ENCODE data around the gene IL12RB2.

IL12RB2 gene

DNA sequence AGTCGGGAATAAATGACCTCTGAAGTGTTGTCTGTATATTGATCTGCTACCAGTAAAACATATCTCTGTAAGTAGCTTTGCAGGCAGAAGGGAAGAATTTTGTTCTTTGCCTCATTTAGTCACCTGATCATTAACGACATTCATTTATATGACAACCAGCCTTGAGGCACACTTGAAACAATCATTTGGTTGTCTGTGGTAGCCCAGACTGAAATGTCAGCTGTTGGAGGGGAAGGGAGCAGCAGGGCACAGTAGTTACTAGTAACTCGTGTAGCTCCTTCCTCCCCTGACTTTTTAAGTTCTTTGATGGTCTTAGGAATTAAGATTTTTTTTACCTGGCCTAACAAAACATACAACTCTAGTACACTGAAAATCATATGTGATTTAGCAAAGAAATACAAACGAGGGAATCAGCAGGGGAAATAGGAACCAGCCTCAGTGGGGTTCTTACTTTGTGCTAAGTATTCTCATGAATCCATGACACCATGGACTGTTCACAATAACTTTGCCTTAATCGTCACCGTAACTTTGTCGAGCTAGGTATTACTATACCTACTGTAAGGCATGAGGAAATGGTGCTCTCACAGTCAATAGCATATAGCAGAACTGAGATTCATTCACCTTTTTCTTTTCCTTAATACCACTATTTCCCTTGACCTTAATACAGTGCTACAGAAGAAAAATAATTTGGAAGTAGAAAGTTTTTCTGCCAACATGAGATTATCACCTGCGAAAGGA lies 6.4 kb downstream of the IL12RB2 start:
- DNase-seq (ENCODE audit: low read depth) = no peak

DNA sequence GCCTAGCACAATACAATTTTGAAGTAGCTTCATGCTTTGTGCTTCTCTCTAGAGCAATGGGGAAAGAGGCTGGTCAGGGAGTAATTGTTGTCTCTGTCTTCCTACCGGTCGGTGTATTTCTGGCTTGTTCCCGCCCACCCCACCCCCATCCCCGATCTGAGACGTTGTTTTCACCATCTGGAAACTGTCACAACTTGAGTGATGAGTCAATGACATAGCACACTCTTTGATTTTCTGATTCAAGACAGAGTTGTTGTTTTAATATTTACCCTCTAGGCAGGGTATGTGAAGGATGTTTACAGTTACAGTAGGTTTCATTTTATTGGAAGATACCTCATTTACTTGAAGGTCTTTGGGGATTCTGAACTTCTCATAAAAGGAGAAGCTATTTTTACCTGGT lies 7.0 kb downstream of the IL12RB2 start:
- DNase-seq (ENCODE audit: low read depth) = no peak

DNA sequence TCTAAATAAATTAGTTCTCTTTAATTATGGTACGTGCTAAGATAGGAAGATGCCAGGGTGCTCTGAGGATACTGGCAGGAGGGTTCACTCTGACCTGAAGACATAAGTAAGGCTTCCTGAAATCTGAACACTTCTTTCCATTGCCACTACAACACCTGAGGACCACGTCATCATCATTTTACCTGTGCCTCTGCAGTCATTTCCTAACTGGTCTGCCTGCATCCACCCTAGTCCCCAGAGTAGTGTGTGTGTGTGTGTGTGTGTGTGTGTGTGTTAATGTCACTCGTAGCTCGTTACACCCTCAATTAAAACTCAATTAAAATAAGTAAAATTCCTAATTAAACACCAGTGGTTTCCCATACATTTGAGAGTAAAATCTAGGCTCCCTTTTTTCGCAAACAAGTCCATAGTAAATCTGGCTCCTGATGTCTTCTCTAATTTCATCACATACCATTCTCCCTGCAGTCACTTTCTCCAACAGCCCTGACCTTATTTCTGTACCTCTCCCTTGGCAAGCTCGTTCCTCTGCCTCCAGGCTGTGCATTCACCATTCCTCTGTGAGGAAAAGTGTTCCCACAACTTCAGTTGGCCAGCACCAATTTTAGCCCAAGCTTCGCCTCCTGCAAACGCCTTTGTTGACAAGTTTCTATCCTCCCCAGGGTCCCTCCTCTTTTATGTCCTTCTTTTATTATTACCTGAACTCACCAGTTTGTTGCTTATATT lies 8.7 kb downstream of the IL12RB2 start:
- DNase-seq (ENCODE audit: low read depth) = no peak

DNA sequence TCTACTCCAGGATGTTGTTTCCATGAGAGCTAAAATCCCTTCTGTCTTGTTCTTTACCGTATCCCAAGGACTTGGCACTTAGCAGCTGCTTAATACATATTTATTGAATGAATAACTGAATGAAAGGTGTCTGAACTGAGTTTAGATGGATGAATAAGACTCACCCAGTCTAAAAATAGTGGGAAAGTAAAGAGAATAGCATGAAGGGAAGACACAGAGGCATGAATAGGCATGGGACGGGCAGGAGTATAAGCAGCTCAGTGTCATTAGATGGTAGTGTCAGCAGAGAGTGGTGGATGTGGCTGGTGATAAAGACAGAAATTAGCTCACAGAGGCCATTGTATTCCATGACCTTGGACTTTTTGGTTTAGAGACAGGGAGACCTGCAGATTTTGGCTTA lies 9.2 kb downstream of the IL12RB2 start:
- no peak for DNase-seq (ENCODE audit: low read depth)

DNA sequence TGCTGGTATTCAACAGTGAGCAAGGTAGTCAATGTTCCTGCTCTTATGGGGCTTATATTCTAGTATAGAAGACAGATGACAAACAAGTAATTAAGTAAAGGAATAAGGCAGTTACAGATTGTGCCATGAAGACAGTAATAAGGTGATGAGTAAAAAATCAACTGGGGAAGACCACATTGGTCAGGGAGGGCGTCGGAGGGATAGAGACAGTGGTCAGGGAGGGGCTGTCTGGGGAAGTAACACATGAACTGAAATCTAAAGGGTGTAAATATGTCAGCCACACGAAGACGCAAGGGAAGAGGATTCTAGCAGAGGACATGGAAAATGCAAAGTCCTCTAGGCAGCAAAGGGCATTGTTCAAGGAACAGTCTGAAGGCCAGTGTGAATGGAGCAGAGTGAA lies 10.1 kb downstream of the IL12RB2 start:
- DNase-seq (ENCODE audit: low read depth) = no peak

DNA sequence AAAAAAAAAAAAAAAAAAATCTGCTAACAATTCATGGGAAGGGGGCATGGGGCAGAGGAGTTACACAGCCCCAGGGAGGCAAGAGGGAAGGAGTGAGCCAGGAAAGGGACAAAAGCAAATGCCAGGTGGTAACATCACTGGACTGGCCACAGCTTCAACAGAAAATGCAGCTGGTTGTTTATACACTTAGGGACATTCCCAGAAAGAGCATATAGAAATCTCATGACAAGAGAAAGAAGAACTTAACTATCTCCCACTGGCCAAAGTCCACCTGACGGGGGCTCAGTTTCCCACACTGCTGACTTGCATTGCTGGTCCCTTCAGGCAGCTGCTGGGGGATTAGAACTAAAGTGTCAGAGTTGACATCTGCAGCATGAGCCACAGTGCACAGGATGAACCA lies 14.8 kb downstream of the IL12RB2 start:
- no peak for DNase-seq (ENCODE audit: low read depth)

DNA sequence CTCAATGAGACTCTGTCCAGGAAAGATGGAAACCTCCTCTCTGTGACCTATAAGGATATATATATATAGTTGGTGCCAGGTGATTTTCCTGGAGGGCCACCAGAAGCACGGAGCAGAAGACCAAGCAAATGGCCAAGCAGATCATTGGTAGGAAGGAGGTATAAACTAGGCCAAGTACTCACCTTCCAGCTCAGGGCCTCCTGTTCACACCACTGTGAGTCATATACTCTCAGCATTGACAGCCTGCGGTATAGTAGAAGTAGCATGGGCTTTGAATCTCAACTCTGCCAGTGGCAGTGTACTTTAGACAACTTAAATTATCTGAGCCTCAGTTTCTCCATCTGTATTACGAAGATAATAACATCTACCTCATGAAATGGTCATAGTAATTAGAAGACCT lies 15.4 kb downstream of the IL12RB2 start:
- no peak for DNase-seq (ENCODE audit: low read depth)

DNA sequence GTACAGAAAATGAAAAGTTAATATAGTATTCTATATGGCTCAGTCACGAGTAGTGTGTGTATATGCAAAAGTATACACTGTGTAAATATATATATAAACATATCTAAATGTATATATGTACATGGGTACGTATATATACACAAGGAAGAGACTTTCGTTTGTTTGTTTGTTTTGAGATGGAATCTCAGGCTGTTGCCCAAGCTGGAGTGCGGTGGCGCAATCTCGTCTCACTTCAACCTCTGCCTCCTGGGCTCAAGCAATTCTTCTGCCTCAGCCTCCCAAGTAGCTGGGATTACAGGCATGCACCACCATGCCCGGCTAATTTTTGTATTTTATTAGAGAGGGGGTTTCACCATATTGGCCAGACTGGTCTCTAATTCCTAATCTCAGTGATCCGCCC lies 16.4 kb downstream of the IL12RB2 start:
- no peak for DNase-seq (ENCODE audit: low read depth)

DNA sequence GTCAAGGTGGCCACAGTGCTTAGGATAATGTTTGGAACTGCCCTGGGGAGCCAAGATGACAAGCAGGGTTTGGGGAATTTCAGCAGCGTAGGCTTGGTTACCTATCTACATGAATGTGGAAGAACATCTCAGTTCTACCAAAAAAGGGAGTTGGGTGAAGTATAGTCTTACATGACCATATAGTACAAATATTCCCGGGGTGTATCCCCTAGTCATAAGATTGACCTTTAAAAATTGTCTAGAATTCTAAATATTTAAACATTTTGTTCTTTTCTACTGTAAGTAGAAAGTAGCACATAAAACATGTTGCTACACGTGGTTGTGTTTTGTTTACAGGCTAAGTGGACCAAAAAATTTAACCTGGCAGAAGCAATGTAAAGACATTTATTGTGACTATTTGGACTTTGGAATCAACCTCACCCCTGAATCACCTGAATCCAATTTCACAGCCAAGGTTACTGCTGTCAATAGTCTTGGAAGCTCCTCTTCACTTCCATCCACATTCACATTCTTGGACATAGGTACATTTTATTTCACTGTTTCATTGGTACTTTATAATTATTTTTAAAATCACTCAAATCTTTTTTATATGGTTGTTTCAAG lies 20.3 kb downstream of the IL12RB2 start:
- no peak for DNase-seq (ENCODE audit: low read depth)

DNA sequence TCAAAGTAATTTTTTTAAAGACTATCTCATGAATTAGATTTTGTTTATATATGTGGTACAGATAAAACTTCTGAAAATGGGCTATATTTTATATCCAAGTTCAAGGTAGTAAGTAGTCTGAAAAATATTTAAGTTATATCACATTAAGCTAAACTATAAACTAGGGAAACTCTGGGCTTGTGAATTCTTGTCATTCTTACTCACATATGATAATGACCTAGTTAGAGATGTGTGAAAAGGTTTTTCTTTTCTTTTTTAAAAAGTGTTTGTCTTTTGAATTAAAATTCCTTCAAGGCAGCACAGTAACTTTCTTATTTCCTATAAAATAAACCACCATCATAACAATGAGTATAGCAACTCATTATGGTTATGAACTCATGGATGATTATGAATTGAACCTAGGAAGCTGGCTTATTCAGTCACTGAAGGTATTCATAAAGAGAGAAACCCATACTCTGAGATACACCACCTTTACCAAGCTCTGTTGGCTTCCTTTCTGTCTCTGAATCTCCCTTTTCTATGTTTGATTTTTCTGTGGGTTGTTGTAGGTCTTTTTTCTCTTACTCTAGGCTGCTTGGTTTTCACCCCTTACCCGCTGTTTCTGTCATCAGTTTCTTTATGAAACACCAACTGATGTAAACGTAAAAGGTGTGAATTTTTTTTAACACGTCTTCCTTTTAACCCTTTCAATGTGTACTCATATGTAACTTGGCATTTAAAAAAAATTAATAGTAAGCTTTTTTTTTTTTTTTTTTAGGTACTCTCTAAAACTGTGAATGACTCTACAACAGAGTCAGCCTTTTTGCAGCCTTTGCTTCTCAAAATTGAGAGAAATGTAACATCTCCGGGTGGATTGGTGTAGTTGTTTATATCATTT lies 25.2 kb downstream of the IL12RB2 start:
- no peak for DNase-seq (ENCODE audit: low read depth)

DNA sequence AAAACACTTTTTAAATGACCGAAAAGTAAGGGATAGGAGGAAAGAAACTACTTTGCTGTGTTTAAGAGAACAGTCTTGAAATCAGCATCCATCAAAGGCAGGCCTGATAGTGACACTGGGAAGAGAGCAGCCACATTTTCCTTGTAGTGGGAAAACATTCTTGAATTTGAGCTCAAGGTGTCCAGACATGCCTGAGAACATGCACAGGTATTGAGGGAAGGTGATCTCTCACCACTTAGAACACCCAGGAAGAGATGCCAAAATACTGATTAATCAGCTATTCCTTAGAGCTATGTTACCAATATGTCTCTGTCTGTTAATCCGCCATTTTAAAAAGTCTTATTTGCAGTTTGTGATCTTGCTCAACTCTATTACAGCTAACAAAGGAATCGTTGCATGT lies 25.9 kb downstream of the IL12RB2 start:
- DNase-seq (ENCODE audit: low read depth) = no peak

DNA sequence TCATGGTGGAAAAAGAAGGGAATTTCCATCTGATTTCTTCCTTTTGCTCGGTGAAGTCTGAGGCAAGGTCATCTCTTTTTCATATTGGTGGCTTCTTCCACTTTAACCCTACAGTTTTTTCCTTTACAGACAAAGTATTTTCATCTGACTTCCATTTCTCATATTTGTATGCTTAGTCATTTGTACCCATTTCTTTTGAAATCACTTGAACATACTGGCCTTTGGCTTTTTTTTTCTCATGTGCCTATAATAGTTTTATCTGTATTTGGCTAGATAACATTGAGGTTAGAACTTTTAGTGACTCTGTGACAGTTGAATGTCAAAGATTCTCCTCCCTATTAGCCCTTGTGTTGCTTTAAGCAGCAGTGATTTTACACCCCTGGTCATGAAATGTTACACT lies 27.7 kb downstream of the IL12RB2 start:
- no peak for DNase-seq (ENCODE audit: low read depth)

DNA sequence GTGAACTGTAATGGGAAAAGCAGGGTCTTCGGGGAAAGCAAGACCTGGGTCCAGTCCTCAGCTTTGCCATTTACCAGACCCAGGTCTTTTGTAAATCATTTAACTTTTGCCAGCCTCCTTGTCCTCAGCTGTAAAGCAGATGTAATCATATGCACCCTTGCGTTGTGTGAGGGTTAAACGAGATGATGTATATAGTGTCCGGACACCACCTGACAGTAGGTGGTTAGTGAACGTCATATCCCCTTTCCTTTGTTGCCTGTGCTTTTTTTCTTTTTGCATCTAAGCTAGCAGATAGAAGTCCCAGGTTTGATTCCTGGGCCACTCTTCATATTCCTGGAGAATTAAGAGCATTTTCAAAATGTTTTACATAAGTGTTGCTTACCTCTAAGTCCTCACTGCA lies 28.5 kb downstream of the IL12RB2 start:
- no peak for DNase-seq (ENCODE audit: low read depth)

DNA sequence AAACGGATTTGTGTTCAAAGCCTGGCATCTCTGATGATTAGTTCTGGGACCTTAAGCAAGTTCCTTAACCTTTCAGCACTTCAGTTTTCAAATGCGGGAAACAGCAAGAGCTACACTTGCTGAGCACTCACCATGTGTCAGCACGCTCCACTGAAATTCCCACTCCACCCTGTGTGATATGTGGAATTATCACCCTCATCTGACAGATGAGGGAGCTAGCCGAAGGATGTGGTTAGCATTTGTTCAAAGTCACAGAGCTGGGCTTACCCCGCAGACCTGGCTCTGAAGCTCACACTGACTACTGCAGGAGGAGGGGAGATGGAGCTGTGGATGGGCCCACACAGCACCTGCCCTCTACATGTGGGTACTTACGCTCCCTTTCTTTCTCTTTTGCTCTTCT lies 29.1 kb downstream of the IL12RB2 start:
- no peak for DNase-seq (ENCODE audit: low read depth)

DNA sequence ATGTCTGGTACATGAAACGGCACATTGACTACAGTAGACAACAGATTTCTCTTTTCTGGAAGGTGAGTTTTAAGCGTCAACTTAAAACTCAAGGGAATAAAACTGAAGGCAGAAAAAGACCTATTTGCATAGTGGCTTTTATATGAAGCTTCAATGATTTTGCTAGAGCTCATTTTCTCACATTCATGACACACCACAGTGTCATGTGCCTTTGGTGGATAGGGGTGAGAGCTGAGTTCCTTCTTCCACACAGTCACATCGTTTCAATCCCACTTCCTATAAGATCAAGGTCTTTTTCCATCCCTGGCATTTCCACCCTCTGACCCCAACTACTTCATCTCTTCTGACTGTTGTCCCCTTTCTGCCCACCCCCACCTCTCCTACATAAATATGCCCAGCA lies 31.0 kb downstream of the IL12RB2 start:
- no peak for DNase-seq (ENCODE audit: low read depth)

DNA sequence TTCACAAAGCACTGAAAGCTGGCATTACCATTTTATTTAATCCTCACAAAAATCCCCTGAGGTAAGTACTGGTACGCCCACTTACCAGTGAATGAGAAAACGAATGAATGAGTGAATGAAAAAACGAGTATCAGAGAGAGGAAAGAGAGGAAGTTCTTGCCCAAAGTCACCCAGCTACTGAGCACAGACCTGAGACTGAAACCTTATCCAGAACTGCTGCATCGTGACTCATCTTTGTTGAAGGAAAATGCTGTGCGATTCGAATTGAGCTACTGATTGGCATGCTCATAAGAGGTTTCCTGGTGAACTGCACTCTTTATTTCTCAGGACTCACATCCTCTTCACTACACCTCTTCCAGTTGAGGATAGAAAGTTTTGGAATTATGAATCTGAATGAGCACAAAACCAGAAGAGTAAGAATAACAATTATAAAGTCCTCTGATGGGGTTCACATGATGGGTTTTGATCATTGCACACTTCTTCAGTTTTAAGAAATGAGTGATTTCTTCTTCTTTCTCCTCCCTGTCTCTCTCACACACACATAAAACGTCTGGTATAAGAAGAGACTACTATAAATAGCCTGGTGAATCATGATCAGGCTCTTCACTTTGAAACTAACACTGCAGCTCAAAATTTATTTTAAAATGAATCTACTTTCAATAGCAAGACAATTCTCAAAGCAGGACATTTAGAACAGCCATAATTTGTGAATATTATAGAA lies 32.1 kb downstream of the IL12RB2 start:
- no peak for DNase-seq (ENCODE audit: low read depth)

DNA sequence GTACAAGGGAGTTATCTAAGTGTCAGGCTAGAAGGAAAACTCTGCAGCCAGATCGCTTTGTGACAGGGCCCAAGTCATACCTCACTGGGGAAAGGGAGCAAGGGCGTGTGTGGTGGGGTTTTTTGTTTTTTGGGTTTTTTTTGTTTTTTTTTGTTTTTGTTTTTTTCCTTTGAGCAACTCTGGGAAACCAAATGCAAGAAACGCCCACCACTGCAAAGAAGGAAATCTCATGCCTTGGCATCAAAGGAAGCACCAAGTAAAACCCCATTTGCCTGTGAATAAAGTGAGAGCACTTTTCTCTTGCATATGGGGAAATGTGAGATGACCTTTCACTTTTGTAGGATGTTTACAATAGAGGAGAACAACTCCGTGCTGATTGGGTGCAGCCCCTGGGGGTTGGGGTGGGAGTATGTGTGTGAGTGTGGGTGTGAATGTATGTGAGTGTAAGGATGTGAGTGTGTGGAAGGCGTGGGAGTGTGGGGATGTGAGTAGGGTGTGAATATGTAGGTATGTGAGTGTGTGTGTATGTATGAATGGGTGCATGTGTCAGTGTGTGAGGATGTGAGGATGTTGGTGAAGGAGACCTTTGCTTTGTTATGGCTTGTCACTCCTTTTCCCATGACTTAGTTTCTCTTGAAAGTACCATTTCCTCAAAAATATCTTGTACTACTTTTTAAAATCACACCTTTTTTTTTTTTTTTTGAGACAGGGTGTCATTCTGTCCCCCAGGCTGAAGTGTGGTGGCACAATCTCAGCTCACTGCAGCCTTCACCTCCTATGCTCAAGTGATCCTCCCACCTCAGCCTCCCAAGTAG lies 34.6 kb downstream of the IL12RB2 start:
- DNase-seq (ENCODE audit: low read depth) = no peak

DNA sequence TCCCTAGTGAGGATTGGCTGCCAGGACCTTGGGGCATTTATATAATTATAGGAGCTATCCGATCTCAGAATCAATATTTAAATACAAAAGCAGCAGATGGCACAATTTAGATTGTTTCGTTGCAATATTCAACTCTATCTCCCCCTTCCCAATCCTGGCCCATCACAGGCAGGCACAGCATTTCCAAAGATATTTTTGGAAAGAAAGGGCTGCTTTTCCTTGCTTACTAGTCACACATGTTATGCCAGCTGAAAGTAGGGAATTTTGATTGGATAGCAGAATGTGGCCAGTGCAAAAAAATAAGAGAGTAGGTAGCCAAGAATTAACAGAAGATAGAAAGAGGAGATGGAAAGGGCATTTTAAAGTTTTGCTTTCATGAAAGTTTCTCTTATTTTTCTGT lies 37.9 kb downstream of the IL12RB2 start:
- DNase-seq (ENCODE audit: low read depth) = no peak

DNA sequence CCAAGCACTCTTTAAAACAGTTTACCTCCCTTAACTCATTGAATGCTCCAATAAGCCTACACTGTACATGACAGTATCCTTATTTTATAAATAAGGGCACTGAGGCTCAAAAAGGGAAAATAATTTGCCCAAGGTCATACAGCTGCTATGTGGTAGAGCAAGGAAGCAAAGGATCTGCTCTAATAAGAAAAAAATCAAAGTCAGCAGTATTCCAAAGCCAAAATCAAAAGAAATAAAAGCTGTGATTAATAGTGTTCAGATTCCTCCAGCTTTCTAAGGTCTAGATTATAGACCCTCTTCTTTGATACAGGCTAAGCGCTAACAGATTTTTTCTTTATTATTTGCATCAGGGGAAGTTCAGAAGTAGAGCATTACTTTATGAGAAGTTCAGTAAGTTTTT lies 39.3 kb downstream of the IL12RB2 start:
- DNase-seq (ENCODE audit: low read depth) = no peak

DNA sequence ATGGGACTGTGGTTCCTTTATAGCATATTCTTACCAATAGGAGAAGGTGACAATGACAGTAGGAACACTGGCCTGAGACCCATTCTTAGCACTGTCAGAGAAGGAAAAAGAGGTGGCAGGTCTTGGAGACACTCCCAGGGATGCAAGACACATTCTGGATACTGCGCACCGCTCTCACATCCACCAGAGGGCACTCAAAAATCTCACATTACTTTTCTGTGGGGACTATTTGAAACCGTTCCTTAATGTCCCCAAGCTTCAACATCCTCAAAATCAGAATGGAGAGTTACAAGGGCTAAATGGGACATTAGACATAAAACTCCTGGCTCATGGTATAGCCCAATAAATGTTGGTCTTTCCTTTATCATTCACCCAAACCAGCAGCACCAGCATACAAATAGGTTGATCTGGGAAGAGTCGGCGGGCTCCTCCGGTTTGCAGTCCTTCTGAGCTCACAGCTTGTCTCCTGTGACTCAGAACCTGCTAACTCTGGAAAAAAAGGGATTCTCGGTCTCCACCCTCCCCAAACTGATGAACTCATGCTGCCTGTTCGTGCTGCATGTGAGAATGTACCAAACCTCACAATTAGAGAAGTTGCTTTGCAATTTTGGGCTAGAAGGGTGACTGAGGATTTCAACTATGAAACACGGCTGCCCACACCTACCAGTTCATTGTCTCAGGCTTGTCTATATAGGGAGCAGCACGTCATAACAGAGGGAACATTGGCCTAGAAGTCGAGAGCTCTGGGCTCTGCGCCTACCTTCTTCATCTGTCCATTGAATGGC lies 40.2 kb downstream of the IL12RB2 start:
- no peak for DNase-seq (ENCODE audit: low read depth)
